Fibroblast of peridontal ligament (primary cell): Measurements from ENCODE around the gene NACA2.

Experiments
- DNase-seq: peaks from one replicate; pipeline ENCODE4 v3.0.0-alpha.2; 2010; ENCODE audit errors: extremely low read depth

The NACA2 gene

GRCh38 chr17:61547113-61547512 lies 43.9 kb downstream of the NACA2 start:
- DNase-seq = no peak

- no peak for DNase-seq
Measured at GRCh38 chr17:61545335-61545938, 45.6 kb downstream of the NACA2 start.

GRCh38 chr17:61543786-61544415 lies 47.1 kb downstream of the NACA2 start:
- no peak for DNase-seq

GRCh38 chr17:61542027-61542426 lies 49.0 kb downstream of the NACA2 start:
- DNase-seq = no peak

GRCh38 chr17:61540874-61541273 lies 50.1 kb downstream of the NACA2 start:
- no peak for DNase-seq
